ENCODE results near the gene RAB3GAP2.

Gene RAB3GAP2

GRCh38 chr1:220203816-220204215 lies 68.4 kb downstream of the RAB3GAP2 start:
- no peak for TF ChIP-seq CTCF (IDR thresholded peaks at IDR 0.05; ENCODE audit: low read depth, low read length)
- H3K4me3 ChIP-seq (replicated peaks in 1 of 2; ENCODE audit: low read depth in 2 of 2, low read length in 2 of 2): no peak overlapping the region
- no peak for DNase-seq (ENCODE audit: low read depth in 2 of 2)

GRCh38 chr1:220198186-220199005 lies 73.9 kb downstream of the RAB3GAP2 start:
- no peak for TF ChIP-seq CTCF (IDR thresholded peaks at IDR 0.05; ENCODE audit: low read depth, low read length)
- H3K4me3 ChIP-seq (replicated peaks in 1 of 2; ENCODE audit: low read depth in 2 of 2, low read length in 2 of 2): no peak overlapping the region
- peak in 1 of 2 donors; percentile 44 for DNase-seq (ENCODE audit: low read depth in 2 of 2)

GRCh38 chr1:220195701-220196100 lies 76.6 kb downstream of the RAB3GAP2 start:
- TF ChIP-seq CTCF (IDR thresholded peaks at IDR 0.05; ENCODE audit: low read depth, low read length): no peak
- DNase-seq (ENCODE audit: low read depth in 2 of 2): no peak
- H3K4me3 ChIP-seq (replicated peaks in 1 of 2; ENCODE audit: low read depth in 2 of 2, low read length in 2 of 2): no peak overlapping the region

GRCh38 chr1:220189750-220190347 lies 82.4 kb downstream of the RAB3GAP2 start:
- DNase-seq (ENCODE audit: low read depth in 2 of 2): peak; percentile 55 to 60
- TF ChIP-seq CTCF (IDR thresholded peaks at IDR 0.05; ENCODE audit: low read depth, low read length): peak; percentile 31
- H3K4me3 ChIP-seq (replicated peaks in 1 of 2; ENCODE audit: low read depth in 2 of 2, low read length in 2 of 2): no peak overlapping the region

GRCh38 chr1:220188538-220188937 lies 83.7 kb downstream of the RAB3GAP2 start:
- no peak for DNase-seq (ENCODE audit: low read depth in 2 of 2)
- H3K4me3 ChIP-seq (replicated peaks in 1 of 2; ENCODE audit: low read depth in 2 of 2, low read length in 2 of 2): no peak overlapping the region
- TF ChIP-seq CTCF (IDR thresholded peaks at IDR 0.05; ENCODE audit: low read depth, low read length): no peak

GRCh38 chr1:220186752-220187151 lies 85.5 kb downstream of the RAB3GAP2 start:
- H3K4me3 ChIP-seq (replicated peaks in 1 of 2; ENCODE audit: low read depth in 2 of 2, low read length in 2 of 2): no peak overlapping the region
- no peak for DNase-seq (ENCODE audit: low read depth in 2 of 2)
- TF ChIP-seq CTCF (IDR thresholded peaks at IDR 0.05; ENCODE audit: low read depth, low read length): no peak

All from cardiac fibroblast (primary cell).